RWPE2 (cell line): ENCODE results near the gene SDHB.

Experiments
- ATAC-seq: fragments of 200-7000 bp; cut with Tn5 transposase; 3 replicates; pipeline ENCODE4 v1.9.1; 2021; ENCODE audit warnings: low read depth
- DNase-seq: peaks from one replicate; pipeline ENCODE4 v3.0.0-alpha.2; 2020; ENCODE audit warnings: low spot score
- H3K27ac ChIP-seq: fragments of 450-650 bp; 2 replicates; pipeline ENCODE4 v1.5.1; 2017; ENCODE audit warnings: mild to moderate bottlenecking; ENCODE audit not compliant: poor library complexity, severe bottlenecking
- H3K27me3 ChIP-seq: fragments of 250-450 bp; sonication (Bioruptor Pico); 2 replicates; pipeline ENCODE4 v1.5.1; 2021; ENCODE audit warnings: mild to moderate bottlenecking, moderate library complexity; ENCODE audit not compliant: insufficient read depth, poor library complexity, severe bottlenecking
- H3K36me3 ChIP-seq: fragments of 250-450 bp; sonication (Bioruptor Pico); 2 replicates; pipeline ENCODE4 v1.5.1; 2020; ENCODE audit warnings: low read depth, mild to moderate bottlenecking, moderate library complexity
- H3K4me1 ChIP-seq: fragments of 250-450 bp; sonication (Bioruptor Pico); 2 replicates; pipeline ENCODE4 v1.5.1; 2021; ENCODE audit warnings: mild to moderate bottlenecking, moderate library complexity; ENCODE audit not compliant: insufficient read depth, poor library complexity, severe bottlenecking
- H3K4me3 ChIP-seq: fragments of 250-450 bp; sonication (Bioruptor Pico); 2 replicates; pipeline ENCODE4 v1.5.1; 2021; ENCODE audit warnings: mild to moderate bottlenecking, moderate library complexity; ENCODE audit not compliant: severe bottlenecking
- H3K9me3 ChIP-seq: fragments of 250-450 bp; sonication (Bioruptor Pico); 2 replicates; pipeline ENCODE4 v1.5.1; 2021; ENCODE audit warnings: mild to moderate bottlenecking, moderate library complexity; ENCODE audit not compliant: severe bottlenecking
- CTCF ChIP-seq: fragments of 450-650 bp; IDR thresholded peaks from one replicate; pipeline ENCODE4 v1.5.1; 2017; ENCODE audit warnings: mild to moderate bottlenecking, moderate library complexity; ENCODE audit not compliant: poor library complexity, severe bottlenecking

Gene SDHB

DNA sequence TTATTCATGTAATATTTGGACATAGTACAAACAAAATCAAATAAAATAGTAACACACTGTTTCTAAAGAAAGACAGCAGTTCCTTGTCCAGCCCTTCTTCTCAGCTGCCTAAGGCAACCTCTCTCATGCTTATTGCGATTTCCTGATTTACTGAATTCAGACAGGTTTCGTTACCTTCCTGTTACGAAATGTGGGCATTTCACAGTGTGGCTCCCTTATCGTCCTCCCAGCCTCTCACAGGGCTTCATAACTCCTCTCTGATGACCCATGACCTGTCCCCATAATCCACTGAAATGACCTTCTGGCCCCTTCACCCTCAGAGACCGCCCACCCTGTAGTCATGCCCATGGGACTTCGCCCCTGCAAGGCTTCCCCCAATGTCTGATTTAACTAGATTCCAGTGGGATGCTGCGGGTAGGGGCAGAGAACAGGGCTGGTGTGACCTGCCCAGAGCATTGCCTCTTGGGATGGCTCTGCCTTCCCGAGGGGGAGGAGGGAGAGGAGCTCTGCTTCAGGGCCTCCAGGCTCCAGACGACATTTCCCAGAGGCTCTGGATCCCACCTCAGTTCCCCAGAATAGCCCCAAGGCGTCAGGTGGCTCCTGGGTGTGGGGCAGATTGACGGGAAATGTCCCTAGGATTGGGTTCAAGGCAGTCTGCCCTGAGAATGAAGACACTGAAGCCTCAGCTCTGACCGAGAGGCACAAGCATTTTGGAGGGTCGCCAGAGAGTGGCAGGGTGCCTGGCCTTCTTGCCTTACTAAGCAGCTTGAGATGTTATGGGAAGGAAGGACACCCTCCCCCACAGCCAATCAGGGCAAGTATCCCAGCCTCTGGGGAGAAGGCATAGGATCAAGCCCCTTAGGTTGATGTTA is 44.9 kb upstream of the SDHB start:
- Histone ChIP-seq H3K4me3 (no peak overlapping the region), H3K9me3 (no peaks in the 10 kb centered on the region), H3K4me1 (peaks cover 12% of the 10 kb centered on the region), H3K27ac (peak overlapping the region; percentile 9), H3K27me3 (no peaks in the 10 kb centered on the region), H3K36me3 (no peaks in the 10 kb centered on the region)
- peak; percentile 51 for ATAC-seq
- TF ChIP-seq CTCF: no peak
- DNase-seq: no peak

DNA sequence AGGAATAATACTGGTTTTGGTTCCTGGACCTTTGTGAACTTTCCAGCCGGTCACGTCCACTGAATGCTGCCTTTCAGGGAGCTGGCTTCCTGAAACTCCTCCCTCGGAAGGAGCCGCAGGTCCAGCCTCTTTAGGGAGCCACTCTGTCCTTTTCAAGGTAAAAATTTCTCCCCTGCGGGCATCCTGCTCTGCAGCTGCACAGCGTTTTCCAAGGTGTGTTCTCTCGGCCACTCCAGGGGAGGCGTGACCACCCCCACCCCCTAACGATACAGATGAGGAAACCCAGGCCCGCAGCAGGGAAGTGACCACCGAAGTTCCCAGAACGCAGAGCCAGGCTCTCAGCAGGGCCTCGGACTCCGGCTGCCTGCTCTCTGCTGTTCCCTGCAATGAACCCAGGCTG is 44.0 kb upstream of the SDHB start:
- Histone ChIP-seq H3K27ac (peak overlapping the region; percentile 9), H3K9me3 (no peaks in the 10 kb centered on the region), H3K27me3 (no peaks in the 10 kb centered on the region), H3K4me1 (peaks cover 12% of the 10 kb centered on the region), H3K4me3 (no peak overlapping the region), H3K36me3 (no peaks in the 10 kb centered on the region)
- ATAC-seq (0 out of 3 replicates have a peak, but pooled peaks have one; percentile 10), DNase-seq (no peak)
- no peak for TF ChIP-seq CTCF

GRCh38 chr1:17097147-17097546 is 43.3 kb upstream of the SDHB start:
- peaks cover 12% of the 10 kb centered on the region for H3K4me1 ChIP-seq
- H3K27me3 ChIP-seq: no peaks in the 10 kb centered on the region
- DNase-seq (no peak), ATAC-seq (no peak)
- no peak overlapping the region for H3K4me3 ChIP-seq
- no peak for TF ChIP-seq CTCF
- H3K9me3 ChIP-seq: no peaks in the 10 kb centered on the region
- no peak overlapping the region for H3K27ac ChIP-seq
- no peaks in the 10 kb centered on the region for H3K36me3 ChIP-seq

DNA sequence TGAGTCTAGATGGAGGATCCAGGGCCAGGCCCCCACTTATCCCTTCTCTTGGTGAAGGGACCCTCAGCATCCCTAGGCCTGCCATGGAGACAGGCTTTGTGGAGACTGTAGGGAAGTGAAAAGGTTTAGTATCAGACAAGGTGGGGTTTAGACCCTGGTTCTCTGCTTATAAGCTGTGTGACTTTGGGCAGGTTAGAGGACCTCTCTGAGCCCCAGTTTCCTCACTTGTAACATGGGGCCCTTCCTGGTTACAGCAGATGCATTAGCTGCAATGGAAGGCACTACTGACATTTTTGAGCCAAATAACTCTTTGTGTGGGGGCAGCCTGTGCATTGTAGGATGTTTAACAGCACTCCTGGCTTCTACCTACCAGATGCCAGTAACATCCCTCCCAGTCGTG is 42.8 kb upstream of the SDHB start:
- H3K36me3 ChIP-seq: no peaks in the 10 kb centered on the region
- H3K27ac ChIP-seq: no peak overlapping the region
- H3K4me3 ChIP-seq: no peak overlapping the region
- no peak for TF ChIP-seq CTCF
- no peaks in the 10 kb centered on the region for H3K27me3 ChIP-seq
- ATAC-seq: no peak
- no peak for DNase-seq
- H3K4me1 ChIP-seq: peaks cover 12% of the 10 kb centered on the region
- H3K9me3 ChIP-seq: no peaks in the 10 kb centered on the region

GRCh38 chr1:17095141-17095540 is 41.3 kb upstream of the SDHB start:
- DNase-seq (no peak), ATAC-seq (no peak)
- H3K4me3 ChIP-seq: no peak overlapping the region
- H3K36me3 ChIP-seq: no peaks in the 10 kb centered on the region
- no peaks in the 10 kb centered on the region for H3K27me3 ChIP-seq
- peaks cover 12% of the 10 kb centered on the region for H3K4me1 ChIP-seq
- H3K9me3 ChIP-seq: no peaks in the 10 kb centered on the region
- no peak for TF ChIP-seq CTCF
- no peak overlapping the region for H3K27ac ChIP-seq
